GM21529 (cell line): ENCODE results near the gene CHST8.
A peak's percentile ranks its signal among the peaks of the same experiment; 100 is the strongest.

Source experiments
- ATAC-seq: cut with Tn5 transposase; IDR thresholded peaks from one replicate; pipeline ENCODE4 v1.9.1; 2021; ENCODE audit not compliant: unreplicated experiment

CHST8 gene

DNA sequence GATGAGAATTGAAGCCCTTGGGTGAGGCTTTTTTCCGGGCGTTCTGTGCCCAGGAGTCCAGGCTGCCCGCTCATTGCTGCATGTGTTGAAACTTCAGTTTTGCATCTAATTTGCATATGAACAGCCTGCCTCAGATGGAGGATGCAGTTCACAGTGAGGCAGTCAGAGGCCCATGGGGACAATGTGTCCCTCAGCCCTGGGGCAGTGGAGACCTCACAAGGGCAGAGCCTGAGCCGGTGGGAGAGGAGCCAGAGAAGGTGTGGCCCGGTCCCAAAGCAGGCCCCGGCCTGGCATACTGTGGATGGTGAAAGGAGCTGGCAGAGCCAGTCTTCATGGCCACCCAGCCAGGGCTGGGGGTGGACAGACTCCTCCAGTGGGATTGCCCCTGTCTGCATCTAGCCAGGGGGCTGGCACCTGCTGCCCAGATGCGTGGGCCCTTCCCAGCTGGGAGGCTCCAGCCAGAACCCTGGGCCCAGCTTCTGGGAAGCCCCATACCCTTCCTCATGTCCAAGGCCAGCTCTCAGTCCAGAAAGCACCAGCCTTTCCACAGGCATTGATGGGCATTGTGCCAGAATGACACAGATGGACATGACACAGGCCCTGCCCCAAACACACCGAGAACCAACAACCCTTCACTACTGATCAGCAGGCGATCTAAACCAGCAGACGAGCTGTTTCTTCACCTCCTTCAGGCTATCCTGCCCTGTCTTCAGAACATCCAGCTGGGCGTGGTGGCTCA, 142.0 kb downstream of the CHST8 start:
- ATAC-seq: no peak

DNA sequence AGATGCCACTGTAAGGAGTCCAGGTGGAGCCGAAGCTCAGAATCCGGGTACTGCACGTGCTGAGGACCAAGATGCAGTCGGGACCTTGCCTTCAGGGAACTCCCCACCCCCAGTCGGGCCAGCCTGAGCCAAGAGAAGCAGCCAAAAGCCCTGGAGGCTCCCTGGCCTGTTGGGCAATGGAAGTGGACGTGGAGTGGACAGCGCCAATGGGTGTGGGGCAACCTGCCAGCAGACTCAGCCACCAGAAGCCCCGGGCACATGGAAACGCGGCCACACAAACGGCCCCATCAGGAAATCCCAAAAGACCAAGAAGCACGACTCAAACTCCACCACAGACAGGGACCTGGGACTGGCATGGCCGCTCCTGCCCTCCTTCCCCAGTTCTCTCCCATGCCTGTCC, 144.9 kb downstream of the CHST8 start:
- ATAC-seq: no peak

DNA sequence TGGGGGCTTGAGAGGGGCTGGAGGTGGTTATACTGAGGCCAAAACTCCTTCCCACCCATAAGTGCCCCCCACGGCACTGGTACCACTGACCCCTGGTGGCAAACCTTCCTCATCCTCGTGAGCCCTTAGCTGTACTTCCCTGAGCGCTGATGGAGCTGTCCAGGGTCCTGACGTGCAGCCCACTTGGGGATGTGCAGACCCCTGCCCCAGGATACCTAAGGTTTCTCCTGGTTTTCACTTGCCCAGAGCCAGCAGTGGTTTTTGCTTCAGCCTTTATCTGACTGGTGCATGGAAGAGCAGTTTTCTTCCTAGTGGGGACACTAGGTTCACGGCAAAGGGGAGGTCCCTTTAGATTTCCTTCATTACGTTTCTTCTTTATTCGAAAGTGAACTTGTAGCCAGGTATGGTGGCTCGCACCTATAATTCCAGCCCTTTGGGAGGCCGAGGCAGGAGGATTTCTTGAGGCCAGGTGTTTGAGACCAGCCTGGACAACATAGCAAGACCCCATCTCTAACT, 146.2 kb downstream of the CHST8 start:
- no peak for ATAC-seq

DNA sequence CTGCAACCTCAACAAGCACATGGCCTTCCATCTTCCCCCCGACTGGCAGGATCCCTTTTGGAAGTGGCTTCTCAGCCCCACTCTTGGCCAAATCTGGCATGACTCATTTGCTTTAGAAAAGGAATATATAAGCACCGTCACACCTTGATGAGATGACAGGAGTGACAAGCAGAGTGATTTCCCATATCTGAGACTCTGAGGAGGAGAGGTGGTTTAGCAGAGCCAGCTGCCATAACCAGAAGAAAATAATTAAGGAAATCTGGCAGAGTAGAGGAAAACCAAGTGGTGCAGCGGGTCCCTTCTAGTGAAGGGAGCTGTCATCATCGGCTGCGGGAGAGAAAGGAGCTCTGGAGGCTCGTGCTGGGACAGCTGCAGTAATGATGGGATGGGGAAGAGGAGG, 147.5 kb downstream of the CHST8 start:
- ATAC-seq: no peak

DNA sequence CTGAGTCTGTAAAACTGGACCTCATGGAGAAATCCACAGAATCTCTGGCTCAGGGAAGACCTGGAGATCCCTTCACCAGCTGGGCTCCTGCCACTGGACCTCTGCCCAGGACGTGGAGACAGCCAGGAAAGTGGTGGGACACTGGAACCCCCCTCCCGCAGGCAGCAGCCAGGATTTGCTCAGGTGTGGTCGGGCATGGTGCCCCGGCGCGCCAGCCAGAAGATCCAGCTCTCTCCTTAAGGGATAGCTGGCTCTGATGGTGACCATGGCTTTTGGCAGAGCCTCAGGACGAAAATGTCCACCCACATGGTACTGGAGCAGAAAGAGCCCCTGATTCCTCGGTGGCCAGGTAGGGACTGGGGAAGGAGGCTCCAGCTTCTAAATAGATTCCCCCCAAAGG, 148.4 kb downstream of the CHST8 start:
- no peak for ATAC-seq

DNA sequence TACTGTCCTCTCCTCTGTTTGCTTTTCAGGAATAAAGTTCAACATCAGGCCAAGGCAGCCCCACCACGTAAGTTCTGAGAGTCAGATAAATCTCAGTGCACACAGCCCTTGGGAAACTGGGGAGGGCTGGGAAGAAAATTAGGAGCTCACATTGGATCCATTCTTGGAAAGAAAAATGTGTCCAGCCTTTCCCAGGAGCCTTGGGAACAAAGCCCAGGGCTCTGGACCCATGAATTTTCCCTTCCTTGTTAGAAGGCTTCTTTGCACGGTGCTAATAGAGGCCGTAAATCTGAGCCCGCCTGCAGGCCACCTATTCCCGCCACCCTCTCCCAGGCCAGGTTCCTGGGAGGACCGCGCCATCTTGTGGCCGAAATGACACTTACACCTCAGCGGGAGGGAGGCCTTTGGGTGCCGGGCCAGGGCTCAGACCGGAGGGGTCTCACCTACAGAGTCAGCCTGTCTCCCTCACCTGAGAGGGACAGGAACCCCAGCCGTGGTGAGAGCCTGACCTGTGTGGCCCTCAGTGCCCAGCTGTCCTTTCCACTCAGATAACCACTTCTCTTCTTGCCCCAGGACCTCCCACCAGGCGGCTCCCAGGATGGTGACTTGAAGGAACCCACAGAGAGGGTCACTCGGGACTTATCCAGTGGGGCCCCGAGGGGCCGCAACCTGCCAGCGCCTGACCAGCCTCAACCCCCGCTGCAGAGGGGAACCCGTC, 149.8 kb downstream of the CHST8 start:
- no peak for ATAC-seq

DNA sequence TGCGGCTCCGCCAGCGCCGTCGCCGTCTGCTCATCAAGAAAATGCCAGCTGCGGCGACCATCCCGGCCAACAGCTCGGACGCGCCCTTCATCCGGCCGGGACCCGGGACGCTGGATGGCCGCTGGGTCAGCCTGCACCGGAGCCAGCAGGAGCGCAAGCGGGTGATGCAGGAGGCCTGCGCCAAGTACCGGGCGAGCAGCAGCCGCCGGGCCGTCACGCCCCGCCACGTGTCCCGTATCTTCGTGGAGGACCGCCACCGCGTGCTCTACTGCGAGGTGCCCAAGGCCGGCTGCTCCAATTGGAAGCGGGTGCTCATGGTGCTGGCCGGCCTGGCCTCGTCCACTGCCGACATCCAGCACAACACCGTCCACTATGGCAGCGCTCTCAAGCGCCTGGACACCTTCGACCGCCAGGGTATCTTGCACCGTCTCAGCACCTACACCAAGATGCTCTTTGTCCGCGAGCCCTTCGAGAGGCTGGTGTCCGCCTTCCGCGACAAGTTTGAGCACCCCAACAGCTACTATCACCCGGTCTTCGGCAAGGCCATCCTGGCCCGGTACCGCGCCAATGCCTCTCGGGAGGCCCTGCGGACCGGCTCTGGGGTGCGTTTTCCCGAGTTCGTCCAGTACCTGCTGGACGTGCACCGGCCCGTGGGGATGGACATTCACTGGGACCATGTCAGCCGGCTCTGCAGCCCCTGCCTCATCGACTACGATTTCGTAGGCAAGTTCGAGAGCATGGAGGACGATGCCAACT, 150.5 kb downstream of the CHST8 start:
- no peak for ATAC-seq

DNA sequence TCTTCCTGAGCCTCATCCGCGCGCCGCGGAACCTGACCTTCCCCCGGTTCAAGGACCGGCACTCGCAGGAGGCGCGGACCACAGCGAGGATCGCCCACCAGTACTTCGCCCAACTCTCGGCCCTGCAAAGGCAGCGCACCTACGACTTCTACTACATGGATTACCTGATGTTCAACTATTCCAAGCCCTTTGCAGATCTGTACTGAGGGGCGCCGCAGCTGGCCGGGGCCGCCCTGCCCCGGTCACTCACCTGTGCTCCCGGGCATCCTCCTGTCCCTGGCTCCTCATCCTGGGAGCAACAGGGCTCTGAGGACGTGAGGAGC, 151.1 kb downstream of the CHST8 start:
- ATAC-seq: no peak

DNA sequence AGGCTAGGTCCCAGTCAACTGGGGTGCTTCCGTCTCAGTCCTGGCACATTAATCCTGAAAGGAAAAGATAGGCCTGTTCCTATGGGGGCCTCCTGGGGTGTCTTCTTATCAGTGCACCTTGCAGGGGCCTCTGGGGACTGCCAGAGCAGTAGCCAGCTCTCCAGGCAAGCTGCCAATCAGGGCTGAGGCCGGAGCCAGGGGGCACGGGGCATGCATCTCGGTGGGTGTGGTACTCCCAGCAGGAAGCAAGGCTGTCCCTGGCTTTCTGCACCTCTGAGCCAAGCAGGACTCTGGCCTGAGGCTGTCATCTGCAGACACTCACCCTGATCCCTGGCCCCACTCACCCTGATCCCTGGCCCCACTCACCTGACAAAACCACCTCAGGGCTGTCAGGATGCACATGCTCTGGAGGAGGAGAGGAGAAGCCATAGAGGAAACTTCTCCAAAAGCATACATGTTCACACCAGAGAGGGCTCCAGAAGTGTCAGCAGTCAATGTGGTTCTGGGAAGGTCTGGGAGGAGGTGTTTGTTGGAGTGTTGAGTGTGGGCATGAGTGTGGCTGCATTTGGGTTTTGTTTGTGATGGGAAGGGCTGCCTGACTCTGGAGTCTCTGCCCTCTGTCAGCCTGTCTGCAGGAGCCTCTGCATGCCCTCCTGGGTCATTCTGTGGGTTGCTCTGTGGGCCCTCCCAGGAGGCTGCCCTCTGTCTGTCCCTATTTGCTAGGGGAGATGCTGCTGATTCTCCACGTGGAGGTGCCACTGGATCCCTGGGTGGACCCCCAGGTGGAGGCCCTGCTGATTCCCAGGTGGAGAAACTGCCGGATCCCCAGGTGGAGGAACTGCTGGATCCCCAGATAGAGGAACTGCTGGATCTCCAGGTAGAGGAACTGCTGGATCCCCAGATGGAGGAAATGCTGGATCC, 152.2 kb downstream of the CHST8 start:
- no peak for ATAC-seq

DNA sequence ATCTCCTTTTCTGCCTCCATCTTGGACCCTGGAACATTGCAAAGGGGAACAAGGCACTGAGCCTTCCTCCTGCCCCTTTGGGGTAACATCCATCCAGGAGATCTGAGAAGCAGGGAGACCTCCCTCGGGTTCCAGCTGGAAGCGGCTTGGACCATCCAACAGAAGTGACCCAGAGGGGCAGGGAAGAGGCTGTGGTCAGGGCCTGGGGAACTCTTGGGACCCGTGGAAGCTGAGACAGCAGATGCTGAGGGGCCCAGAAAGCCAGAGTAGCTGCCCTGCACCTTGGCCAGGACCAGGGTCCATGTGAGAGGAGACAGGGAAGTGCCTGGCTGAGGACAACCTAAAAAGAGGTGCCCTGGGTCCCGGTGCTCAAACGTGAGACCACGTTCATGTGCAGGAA, 153.0 kb downstream of the CHST8 start:
- no peak for ATAC-seq

DNA sequence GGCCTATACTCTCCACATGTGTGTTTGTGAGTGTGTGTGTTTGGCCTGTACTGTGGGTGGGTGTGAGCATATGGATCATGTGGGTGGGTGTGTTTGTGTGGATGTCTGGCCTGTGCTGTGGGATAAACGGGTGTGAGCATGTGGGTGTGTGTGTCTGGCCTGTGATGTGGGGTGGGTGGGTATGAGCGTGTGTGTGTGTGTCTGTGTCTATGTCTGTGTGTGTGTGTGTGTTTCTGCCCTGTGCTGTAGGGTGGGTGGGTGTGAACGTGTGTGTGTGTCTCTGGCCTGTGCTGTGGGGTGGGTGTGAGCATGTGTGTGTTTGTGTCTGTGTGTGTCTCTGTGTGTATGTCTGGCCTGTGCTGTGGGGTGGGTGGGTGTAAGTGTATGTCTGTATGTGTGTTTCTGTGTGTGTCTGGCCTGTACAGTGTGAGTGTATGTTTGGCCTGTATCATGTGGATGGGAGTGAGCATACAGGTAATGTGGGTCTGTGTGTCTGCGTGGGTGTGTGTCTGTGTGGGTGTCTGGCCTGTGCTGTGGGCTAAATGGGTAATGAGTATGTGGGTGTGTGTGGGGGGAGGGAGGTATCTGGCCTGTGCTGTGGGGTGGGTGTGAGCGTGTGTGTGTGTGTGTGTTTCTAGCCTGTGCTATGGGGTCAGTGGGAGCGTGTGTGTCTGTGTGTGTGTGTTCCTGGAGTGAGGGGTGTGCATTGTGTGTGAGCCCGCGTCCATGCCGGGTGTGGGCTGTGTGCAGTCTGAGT, 154.2 kb downstream of the CHST8 start:
- ATAC-seq: no peak

DNA sequence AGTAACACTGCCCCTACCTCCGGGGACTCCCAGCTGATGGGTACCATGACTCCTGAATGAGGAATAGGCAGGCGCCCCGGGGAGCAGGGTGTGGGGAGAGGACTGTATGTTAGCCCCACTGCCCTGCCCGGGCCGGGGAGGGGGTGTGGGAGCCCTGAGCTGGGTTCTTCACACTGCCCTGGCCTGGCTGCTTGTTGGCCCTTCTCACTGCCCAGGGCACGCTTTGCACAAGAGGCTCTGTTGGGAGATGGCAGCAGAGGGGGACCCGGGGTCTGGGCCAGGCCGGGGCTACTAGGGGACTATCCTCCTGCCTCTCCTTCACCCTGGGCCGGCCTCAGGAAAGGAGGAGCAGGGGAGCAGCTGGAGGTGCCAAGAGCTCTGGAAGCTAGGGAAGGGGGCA, 155.6 kb downstream of the CHST8 start:
- ATAC-seq: no peak

DNA sequence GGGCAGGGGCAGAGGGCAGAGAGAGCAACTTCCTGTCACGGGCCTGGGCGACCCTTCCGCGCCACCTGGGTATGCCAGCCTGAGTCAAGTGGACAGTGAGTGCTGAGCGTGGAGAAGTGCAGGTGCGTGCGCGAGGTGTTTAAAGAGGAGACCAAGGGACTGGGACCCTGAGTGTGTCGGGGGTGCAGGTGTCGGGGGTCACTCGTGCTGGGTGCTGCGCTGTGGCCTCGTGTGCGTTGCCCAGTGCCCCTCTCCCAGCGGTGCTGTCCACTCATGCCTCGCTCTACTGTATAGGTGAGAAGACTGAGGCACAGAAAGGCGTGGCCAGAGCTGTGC, 156.0 kb downstream of the CHST8 start:
- no peak for ATAC-seq

DNA sequence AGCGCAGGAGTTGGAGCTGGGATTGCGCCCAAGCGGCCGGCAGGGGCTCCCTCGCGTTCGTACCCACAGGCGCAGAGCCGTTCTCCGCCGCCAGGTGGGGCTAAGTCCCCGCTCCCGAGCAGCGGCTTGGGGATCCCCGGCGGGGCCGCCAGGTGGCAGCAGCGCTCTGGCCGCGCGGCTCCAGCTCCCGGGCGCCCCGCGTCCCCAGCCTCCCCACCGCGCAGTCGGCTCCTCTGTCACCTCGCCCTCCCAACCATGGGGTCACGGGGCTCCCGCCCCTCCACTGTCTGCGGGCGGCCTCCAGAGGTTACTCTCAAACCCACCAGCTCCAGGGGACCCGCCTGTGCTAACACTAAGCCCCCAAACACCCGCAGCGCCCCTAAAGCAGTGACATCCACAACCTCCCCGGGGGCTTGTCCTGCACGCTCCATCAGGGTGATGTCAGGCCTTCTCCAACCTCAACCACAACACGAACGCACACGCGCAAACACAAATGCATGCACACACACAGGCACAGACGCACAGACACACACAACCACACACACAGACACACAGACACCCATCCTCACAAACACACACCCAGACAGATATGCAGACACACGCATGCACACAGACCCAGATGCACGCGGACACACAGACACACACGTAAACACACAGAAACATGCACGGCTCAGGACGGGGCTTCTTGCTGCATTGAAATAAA, 156.5 kb downstream of the CHST8 start:
- ATAC-seq: peak; percentile 73

DNA sequence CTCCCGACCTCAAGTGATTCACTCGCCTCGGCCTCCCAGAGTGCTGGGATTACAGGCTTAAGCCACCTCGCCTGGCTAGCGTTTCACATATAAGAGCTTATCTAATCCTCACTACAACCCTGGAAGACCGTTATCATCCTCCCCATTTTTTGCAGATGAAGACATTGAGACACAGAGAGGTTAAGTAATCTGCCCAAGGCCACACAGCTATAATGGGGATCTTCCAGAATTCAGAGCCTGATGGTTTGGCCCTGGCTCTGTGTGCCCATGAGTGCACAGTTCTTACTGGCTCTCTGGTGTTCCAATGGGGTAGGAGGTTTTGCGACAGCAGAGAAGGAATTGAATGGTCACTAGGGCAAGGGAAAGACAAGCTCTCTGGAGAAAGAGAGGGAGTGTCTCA, 158.1 kb downstream of the CHST8 start:
- ATAC-seq: no peak

DNA sequence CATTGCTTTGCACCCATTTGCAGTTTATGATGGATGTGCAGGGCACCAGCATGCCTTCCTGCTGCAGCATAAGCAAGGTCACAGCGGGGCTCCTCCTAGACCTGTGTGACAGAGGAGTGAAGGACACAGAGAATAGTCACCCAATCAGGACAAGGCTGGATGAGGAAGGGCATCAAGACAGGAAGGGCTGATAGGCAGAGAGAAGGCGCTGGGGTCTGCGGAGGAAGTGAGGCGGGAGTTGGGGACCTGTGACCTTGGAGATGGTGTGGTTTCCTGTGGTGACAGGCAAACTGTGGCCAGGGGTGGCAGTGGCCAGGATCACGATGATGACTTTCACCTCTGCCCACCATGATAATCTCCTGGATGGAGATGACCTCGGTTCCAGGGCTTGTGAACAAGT, 158.5 kb downstream of the CHST8 start:
- ATAC-seq: no peak

DNA sequence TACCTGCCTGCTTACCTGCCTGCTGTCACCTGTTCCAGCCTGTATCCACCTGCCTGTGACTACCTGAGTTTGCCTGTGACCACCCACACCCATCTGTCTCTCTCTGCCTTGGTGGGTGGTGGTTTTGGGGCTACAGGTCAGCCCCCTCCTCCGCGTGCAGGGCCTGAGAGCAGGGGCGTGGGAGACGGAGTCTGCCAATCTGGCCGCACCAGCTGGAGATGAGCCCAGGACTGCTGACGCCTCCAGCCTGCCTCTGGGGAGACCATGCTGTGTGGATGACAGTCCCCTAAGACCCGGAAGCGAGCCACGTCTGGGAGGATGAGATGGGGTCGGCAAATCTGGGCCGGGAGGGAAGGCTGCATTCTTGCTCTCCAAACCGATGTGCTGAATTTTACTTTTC, 159.0 kb downstream of the CHST8 start:
- ATAC-seq: no peak

DNA sequence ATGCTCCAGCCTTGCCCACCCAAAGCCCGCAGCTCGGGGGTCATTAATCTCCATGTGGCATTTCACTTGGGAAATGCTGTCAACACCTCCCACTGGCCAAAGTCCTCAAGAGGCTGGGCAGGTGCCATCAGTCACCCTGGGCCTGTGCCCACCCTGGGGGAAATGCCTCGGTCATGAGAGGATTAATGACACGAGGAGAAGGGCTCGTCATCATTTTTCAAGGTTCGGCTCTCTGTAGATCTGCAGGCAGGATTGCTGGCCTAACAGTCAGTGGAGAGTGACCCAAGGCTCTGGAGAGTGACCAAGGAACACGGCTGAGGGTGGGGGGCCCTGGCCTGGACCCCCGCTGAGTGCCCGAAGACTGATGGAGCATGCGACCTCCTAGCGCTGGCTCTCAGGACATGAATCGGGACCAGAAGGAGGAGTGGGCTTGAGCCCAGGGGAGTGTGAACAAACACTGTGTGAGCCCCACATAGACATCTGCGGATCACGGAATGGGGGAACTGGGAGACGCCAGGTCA, 159.7 kb downstream of the CHST8 start:
- ATAC-seq: no peak

DNA sequence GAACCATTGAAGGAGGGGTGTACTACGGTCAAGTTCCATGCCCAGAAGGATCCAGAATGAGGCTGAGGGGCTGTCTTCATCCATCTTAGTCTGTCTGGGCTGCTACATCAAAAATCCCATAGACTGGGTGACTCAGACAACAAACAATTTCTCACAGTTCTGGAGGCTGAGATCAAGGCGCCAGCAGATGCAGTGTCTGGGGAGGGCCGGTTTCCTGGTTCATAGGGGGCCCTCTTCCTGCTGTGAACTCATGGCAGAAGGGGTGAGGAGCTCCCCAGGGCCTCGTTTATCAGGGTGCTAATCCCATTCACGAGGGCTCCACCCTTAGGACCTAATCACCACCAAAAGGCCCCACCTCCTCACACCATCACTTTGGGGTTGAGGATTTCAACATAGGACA, 160.2 kb downstream of the CHST8 start:
- ATAC-seq: no peak

DNA sequence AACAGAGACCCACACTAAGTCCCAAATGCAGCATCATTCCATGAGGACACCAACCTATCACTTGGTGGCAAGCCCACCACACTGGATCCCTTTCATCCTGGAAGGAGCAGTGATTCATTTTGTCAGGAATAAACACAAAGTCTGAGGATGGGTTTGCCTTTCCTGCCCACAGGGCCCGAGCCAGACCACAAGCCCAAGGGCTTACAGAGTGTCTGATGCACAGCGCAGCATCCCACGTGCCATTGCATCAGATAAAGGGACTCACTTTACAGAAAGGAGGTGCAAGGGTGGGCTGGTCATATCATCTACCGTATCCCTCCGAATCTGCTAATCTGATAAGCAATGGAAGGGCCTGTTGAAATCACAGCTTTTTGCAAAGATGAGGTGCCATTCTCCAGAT, 162.7 kb downstream of the CHST8 start:
- no peak for ATAC-seq
